ENCODE measurements around the gene NLRP4. TPM values are rescaled to one million over a fixed set of nuclear protein-coding genes. Genes with fewer than 3 reads are reported as not detected.
"Not testable (repeated sequence)": the region's sequence is repeated elsewhere in the genome, so short reads cannot be mapped to it uniquely, and the experiment has no call there.

NLRP4 gene
- total RNA-seq, 1 experiment from 2014 or later: not detected

- no peak for DNase-seq (ENCODE audit: low spot score)
These were observed 62.6 kb downstream of the NLRP4 start for GRCh38 chr19:55898911-55899310.

DNA sequence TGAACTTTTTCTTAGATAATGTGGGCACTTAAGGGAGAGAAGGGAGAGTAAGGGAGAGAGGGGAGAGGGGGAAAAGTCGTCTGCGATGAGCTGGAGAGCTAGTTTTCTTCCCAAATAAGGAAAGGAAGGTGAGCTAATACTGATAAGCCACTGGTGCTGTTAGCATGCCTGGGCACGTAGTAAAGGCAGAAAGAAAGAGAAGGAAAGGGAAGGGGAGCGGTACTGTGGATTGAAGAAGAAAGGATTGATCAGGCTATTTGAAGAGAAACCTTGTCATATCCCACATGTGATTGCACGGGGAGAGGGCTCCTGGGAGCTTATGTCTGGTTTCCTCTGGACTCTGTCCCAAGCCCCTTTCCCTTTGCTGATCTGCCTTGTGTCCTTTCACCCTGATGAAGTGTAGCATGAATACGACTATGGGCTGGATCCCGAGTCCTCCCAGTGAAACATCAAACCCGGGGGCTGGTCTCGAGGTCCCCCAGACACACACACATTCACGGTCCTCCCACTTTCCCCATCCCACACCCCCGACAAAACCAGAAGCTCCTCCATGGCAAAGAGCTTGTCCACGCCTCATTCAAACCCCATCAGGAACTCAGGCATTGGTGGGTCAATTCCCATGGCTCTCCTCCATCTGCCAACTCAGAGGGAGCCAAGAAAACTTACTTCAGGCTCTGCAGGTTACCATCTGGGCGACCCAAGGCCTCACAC lies 65.2 kb downstream of the NLRP4 start:
- no peak for DNase-seq (ENCODE audit: low spot score)

DNA sequence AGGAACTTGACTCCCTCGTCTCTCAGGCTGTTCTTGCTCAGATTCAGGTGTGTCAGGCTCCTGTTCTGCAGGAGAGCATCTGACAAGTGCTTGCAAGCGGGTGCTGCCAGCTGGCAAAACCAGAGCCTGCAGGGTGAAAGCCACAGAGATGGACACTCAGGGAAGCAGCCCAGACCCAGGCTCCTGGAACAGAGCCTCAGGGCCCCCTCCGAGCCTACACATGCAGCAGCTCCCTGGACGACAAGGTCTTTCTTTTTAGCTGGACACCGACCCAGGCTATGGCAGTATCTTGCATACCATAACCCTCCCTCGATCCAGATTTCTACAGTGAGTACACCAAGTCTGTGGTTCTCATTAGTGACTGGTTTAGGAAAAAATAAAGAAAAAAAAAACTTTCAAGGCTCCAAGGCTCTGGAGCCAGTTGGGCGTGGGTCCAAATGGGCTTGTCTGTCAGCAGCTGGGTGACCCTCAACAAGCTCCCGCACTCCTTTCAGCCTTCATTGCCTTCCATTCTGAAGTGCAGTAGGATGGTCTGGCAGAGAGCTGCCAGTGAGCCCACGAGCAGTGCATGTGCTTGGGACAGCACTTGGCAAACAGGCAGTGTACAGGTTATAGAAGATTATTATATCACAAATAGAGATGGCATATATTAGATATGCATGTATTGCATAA lies 65.9 kb downstream of the NLRP4 start:
- no peak for DNase-seq (ENCODE audit: low spot score)

- DNase-seq (ENCODE audit: low spot score): no peak
These were observed 70.9 kb downstream of the NLRP4 start for GRCh38 chr19:55907286-55907685.

DNA sequence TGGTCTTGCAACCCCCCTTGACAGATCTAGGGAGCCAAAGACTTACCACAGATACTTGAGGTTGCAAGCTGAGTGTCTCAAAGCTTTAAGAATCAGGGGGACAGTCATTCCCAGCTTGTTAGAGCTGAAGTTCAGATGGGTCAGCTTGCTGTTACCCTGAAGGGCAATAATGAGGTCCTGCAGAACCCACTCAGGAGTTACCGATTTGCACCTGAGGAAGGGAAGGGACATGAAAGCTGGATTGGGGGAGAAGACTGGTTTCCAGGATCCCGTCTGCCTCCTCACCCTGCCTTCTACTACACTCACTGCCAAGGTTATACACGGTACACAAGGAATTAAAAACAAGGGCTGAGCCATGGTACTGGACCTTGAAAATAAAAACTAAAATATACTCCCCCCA lies 71.4 kb downstream of the NLRP4 start:
- no peak for DNase-seq (ENCODE audit: low spot score)

DNA sequence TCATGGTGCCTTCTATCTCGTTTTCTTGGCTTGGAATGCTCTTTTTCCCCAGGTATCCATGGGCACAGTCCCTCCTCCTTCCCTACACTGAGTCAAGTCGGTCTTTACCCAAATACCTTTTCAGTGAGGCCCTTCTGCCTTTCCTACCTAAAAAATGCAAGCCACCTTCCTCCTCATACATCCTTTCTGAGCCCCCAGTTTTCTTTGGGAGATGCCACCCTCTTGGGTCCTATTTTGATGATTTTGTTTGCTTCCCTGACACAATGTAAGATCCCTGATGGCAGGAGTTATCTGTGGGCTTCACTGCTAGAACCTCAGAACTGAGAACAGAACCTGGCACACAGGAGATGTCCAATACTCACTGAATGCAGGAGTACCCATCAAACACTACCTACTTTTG lies 73.5 kb downstream of the NLRP4 start:
- no peak for DNase-seq (ENCODE audit: low spot score)

DNA sequence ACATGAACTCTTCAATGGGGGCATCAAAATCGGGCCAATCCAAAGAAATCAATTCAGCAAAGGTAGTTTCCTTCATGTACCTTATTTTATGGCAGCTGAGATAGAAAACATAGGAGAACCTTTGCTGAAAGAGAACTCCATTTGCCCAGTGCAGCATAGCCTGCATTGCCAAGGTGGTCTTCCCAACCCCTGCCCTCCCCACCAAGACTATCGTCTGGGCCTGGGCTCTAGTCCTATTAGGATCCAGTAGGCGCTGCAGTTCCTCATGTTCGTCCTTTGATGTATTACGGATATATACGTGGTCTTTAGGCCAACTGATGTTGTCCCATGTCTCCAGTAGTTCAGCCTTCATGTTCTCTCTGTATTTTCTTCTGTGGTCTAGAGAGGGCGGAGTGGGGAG lies 76.6 kb downstream of the NLRP4 start:
- DNase-seq (ENCODE audit: low spot score): no peak

DNA sequence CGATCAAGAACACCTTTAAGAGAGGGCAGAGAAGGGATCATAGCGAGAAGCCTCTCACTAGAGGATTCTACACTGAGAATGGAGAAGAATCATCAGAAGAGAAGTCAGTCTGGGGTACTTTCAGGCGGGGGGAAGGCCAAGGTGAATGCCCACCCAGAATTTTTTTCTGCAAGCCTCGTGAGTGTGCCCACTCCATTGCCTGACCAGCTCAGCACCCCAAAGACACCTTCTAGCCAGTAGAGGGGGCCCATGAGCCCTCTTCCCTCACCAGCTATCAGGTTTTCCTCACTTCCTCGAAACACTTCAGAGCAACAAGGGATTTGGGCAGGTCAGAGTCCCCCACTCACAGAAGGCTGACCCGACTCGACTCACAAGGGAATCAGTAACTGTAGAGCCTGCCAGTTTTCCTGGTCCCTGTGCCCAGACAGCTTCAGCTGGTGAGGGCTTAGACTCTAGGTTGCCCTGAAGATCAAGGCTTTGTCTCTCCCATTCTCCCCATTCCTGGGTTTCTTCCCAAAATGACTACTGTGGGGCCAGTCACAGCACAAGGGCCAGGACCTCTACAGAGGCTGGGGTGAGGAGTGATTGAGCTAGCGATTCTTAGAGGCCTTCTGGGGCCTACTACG lies 77.4 kb downstream of the NLRP4 start:
- DNase-seq (ENCODE audit: low spot score): peak; percentile 67

DNA sequence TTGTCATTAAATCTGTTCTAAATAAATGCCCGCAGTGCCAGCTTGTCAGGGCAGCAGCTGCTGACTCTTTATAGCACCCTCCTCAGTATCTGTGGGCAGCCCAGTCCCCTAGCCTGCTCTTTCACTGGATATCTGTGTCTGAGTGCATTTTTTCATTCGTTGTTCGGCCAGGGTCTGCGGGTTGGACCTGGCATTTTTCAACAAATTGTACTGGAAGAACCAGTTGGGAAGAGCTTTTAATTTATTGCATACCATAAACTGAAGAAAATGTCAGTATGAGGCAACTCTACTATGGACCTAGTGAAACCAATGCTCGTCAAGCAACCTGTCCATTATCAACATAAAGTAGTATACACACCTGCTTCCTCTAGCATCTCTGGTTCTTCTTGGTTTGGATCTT lies 87.2 kb downstream of the NLRP4 start:
- no peak for DNase-seq (ENCODE audit: low spot score)

GRCh38 chr19:55927991-55928390 lies 91.7 kb downstream of the NLRP4 start:
- no peak for DNase-seq (ENCODE audit: low spot score)

DNA sequence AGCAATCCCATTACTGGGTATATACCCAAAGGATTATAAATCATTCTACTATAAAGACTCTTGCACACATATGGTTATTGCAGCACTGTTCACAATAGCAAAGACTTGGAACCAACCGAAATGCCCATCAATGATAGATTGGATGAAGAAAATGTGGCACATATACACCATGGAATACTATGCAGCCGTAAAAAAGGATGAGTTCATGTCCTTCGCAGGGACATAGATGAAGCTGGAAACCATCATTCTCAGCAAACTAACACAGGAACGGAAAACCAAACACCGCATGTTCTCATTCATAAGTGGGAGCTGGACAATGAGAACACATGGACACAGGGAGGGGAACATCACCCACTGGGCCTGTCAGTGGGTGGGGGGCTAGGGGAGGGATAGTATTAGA lies 92.9 kb downstream of the NLRP4 start:
- DNase-seq (ENCODE audit: low spot score): not testable (repeated sequence)

- DNase-seq (ENCODE audit: low spot score): no peak
These were observed 94.7 kb downstream of the NLRP4 start for GRCh38 chr19:55930996-55931515.

Other genes with a start within 250 kb of the NLRP4 start
- 15.9 and 19.2 TPM in 2 replicates for gene FIZ1, start 237.0 kb upstream of the NLRP4 start, total RNA-seq (2014; rRNA removed; shearing (Covaris generic))
- gene ZNF524, start 236.3 kb upstream of the NLRP4 start, total RNA-seq (2014; rRNA removed; shearing (Covaris generic)): 69.6 and 81.2 TPM in 2 replicates
- 9.1 and 9.6 TPM in 2 replicates for gene ZNF865, start 230.9 kb upstream of the NLRP4 start, total RNA-seq (2014; rRNA removed; shearing (Covaris generic))
- 17.5 and 19.9 TPM in 2 replicates for gene ZNF784, start 212.0 kb upstream of the NLRP4 start, total RNA-seq (2014; rRNA removed; shearing (Covaris generic))
- 16.1 and 18.8 TPM in 2 replicates for gene ZNF580, start 195.5 kb upstream of the NLRP4 start, total RNA-seq (2014; rRNA removed; shearing (Covaris generic))
- gene ZNF581, start 192.9 kb upstream of the NLRP4 start, total RNA-seq (2014; rRNA removed; shearing (Covaris generic)): 40.9 and 43.2 TPM in 2 replicates
- 9.7 and 11.4 TPM in 2 replicates for gene CCDC106, start 188.3 kb upstream of the NLRP4 start, total RNA-seq (2014; rRNA removed; shearing (Covaris generic))
- 799 and 894 TPM in 2 replicates for gene U2AF2, start 181.5 kb upstream of the NLRP4 start, total RNA-seq (2014; rRNA removed; shearing (Covaris generic))
- 195 and 216 TPM in 2 replicates for gene EPN1, start 161.3 kb upstream of the NLRP4 start, total RNA-seq (2014; rRNA removed; shearing (Covaris generic))
- gene NLRP9, start 98.1 kb upstream of the NLRP4 start, total RNA-seq (2014; rRNA removed; shearing (Covaris generic)): not detected in 2 replicates
- gene RFPL4A, start 77.4 kb upstream of the NLRP4 start, total RNA-seq (2014; rRNA removed; shearing (Covaris generic)): not detected in 2 replicates
- gene RFPL4AL1, start 67.4 kb upstream of the NLRP4 start, total RNA-seq (2014; rRNA removed; shearing (Covaris generic)): not detected in 2 replicates
- gene NLRP11, start 4.5 kb upstream of the NLRP4 start, total RNA-seq (2014; rRNA removed; shearing (Covaris generic)): 0.08 TPM in 1 of 2 replicates, not detected in the other
- not detected in 2 replicates for gene NLRP13, start 95.8 kb downstream of the NLRP4 start, total RNA-seq (2014; rRNA removed; shearing (Covaris generic))
- gene NLRP8, start 111.3 kb downstream of the NLRP4 start, total RNA-seq (2014; rRNA removed; shearing (Covaris generic)): not detected in 2 replicates
- not detected in 2 replicates for gene NLRP5, start 150.2 kb downstream of the NLRP4 start, total RNA-seq (2014; rRNA removed; shearing (Covaris generic))